Measurements from ENCODE around the gene STAC.

Gene STAC

GRCh38 chr3:36433511-36433910, 53.2 kb downstream of the STAC start:
- Mint-ChIP-seq H3K27me3 (ENCODE audit: low read depth) (no peaks in the 10 kb centered on the region), H3K36me3 (ENCODE audit: low read depth) (no peaks in the 10 kb centered on the region), H3K9me3 (no peaks in the 10 kb centered on the region), H3K4me1 (no peaks in the 10 kb centered on the region), H3K4me3 (no peak overlapping the region), H3K27ac (no peak overlapping the region)
- no peak for TF ChIP-seq CTCF (IDR thresholded peaks at IDR 0.05; ENCODE audit: unreplicated experiment in 3 of 3)

DNA sequence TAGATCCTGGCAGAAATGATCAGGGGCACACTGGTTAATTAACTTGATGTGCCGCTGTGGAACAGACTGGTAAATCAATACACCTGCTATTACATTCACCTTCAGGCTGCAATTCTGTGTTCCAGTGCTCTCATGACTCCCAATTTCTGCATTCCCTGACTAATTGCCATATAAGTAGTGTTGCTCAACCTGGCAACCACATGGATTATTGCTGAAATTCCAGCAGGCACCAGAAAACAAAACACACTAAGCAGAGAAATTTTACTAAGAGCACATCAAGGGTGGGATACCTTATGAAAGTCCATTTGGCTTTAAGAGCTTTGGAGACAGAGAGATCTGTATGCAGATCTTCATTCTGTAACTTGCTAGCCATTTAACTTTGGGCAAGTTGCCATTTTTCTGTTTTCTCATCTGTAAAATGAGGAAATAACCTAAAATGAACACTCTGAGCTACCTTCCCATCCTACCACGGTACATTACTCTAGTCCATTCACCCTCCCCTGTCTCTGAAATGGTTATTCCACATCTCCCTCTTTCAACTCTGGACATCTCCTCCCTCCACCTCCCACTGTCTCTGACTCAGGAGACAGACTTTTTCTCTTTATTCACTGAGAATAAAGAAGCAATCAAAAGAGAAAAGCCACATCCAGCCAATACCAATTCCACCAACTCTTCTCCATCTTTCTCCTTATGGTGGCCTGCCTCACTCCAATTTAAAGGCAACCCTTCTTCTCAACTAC, 54.6 kb downstream of the STAC start:
- H3K9me3 Mint-ChIP-seq = no peaks in the 10 kb centered on the region
- no peak overlapping the region for H3K27ac Mint-ChIP-seq
- H3K4me1 Mint-ChIP-seq = no peaks in the 10 kb centered on the region

DNA sequence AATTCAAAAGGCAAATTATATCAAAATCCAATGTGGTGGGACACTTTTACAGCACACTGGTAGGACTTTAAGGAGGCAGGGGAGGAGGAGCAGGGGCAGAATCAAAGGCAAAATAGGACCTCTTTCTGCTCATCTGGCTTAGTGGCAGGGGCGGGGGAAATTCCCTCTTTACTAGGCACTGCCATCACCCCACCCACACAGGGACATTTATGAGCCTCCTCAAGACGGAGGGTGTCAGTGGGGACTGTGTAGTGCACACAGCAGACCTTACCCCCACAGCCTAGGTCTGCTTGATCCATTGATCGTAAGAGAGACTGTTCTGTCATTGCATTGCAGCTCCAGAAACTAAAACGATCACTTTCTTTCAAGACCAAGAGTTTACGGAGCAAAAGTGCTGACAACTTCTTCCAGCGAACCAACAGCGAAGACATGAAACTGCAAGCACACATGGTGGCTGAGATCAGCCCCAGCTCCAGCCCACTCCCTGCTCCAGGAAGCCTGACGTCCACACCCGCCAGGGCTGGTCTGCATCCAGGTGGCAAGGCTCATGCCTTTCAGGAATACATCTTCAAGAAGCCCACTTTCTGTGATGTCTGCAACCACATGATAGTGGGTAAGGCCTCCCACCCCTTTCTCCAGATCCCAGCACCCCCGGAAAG, 62.9 kb downstream of the STAC start:
- Mint-ChIP-seq H3K27me3 (ENCODE audit: low read depth) (no peaks in the 10 kb centered on the region), H3K36me3 (ENCODE audit: low read depth) (no peaks in the 10 kb centered on the region), H3K9me3 (no peaks in the 10 kb centered on the region), H3K4me3 (no peak overlapping the region), H3K27ac (no peak overlapping the region), H3K4me1 (no peaks in the 10 kb centered on the region)
- TF ChIP-seq CTCF (IDR thresholded peaks at IDR 0.05; ENCODE audit: unreplicated experiment in 3 of 3) = no peak

More for the DNA sequence above, 54.6 kb downstream of the STAC start:
- H3K4me3 Mint-ChIP-seq = no peak overlapping the region
- TF ChIP-seq CTCF (IDR thresholded peaks at IDR 0.05; ENCODE audit: unreplicated experiment in 3 of 3) = no peak
- H3K36me3 Mint-ChIP-seq (ENCODE audit: low read depth) = no peaks in the 10 kb centered on the region
- H3K27me3 Mint-ChIP-seq (ENCODE audit: low read depth) = no peaks in the 10 kb centered on the region

DNA sequence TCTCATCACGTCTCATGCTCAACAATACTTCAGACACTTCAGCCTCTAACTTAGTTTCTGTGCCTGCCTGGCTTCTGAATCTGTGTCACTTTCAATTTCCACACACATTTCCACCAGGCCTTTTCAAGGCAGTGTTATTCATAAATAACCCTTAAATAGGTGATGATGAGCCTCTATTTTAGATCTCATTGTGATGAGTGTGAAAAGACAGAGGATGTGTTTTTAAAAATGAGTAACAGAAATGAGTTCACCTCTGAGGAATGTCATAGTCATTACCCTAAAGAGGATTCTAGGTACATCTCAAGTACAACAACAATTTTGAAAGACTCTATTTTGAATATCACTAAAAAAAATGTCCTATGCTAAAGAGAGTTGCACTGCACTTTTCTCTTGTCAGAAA, 64.6 kb downstream of the STAC start:
- no peak overlapping the region for H3K27ac Mint-ChIP-seq
- H3K4me1 Mint-ChIP-seq = no peaks in the 10 kb centered on the region
- TF ChIP-seq CTCF (IDR thresholded peaks at IDR 0.05; ENCODE audit: unreplicated experiment in 3 of 3) = no peak
- no peaks in the 10 kb centered on the region for H3K27me3 Mint-ChIP-seq (ENCODE audit: low read depth)
- no peaks in the 10 kb centered on the region for H3K9me3 Mint-ChIP-seq
- no peak overlapping the region for H3K4me3 Mint-ChIP-seq
- no peaks in the 10 kb centered on the region for H3K36me3 Mint-ChIP-seq (ENCODE audit: low read depth)

GRCh38 chr3:36446276-36446675, 66.0 kb downstream of the STAC start:
- no peak for TF ChIP-seq CTCF (IDR thresholded peaks at IDR 0.05; ENCODE audit: unreplicated experiment in 3 of 3)
- H3K36me3 Mint-ChIP-seq (ENCODE audit: low read depth) = no peaks in the 10 kb centered on the region
- no peak overlapping the region for H3K27ac Mint-ChIP-seq
- H3K9me3 Mint-ChIP-seq = no peaks in the 10 kb centered on the region
- H3K27me3 Mint-ChIP-seq (ENCODE audit: low read depth) = no peaks in the 10 kb centered on the region
- no peaks in the 10 kb centered on the region for H3K4me1 Mint-ChIP-seq
- no peak overlapping the region for H3K4me3 Mint-ChIP-seq

DNA sequence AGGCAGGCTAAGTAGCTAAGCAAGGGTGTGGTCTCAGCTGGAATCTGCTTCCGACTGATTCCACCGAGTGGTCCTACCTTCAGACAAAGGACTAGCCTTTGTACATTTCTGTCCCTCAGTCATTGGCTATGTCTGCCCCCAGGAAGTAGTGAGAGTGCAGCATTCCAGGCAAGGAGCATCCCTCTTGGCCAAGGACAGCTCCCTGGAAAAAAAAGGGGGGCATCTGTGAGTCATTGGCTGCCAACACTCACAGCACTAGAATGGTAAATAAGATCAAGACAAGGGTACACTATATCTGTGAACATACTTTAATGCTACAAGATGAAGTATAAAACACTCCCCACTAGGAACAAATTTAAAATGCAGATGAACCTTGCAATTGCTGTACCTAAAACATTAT, 66.8 kb downstream of the STAC start:
- Mint-ChIP-seq H3K4me1 (no peaks in the 10 kb centered on the region), H3K4me3 (no peak overlapping the region), H3K36me3 (ENCODE audit: low read depth) (no peaks in the 10 kb centered on the region), H3K27ac (no peak overlapping the region), H3K27me3 (ENCODE audit: low read depth) (no peaks in the 10 kb centered on the region), H3K9me3 (no peaks in the 10 kb centered on the region)
- no peak for TF ChIP-seq CTCF (IDR thresholded peaks at IDR 0.05; ENCODE audit: unreplicated experiment in 3 of 3)
